Activated CD4-positive, CD25-positive, alpha-beta regulatory T cell (primary cell): ENCODE results near the gene SLC39A8.

ENCODE experiments used
- DNase-seq, 4 experiments: peaks; one replicate each; lab custom pipeline; 2025; lab: John Stamatoyannopoulos, UW

Gene SLC39A8

DNA sequence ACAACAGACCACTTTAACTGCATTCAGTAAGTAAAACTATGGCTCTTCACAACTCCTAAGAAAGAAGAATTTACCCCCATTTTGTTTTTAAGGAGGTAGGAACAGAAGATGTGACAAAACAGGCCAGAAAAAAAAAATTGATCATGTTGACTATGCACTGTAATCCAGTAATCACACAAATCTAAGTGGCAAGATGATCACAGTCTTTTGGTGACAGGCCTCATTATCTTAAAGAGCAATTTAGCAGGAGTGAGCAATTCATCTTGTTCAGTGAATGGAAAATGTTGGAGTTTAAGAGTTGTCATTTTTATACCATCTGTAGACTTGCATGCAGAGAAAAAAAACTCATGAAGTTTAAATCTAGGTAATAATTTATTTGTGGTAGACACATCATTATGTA is 115.1 kb downstream of the SLC39A8 start:
- no peak for DNase-seq

DNA sequence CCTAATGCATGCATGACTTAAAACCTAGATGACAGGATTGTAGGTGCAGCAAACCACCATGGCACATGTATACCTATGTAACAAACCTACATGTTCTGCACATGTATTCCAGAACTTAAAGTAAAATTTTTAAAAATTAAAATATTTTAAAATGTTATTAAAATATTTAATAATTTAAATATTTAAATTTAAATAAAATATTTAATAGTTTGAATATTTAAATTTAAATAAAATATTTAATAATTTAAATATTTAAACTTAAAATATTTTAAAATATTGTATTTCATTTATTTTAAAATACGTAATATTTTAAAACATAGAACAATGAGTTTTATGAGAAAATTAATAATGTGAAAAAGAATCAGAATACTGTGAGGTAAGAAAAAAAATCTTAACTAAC is 117.9 kb downstream of the SLC39A8 start:
- DNase-seq, result no peak

DNA sequence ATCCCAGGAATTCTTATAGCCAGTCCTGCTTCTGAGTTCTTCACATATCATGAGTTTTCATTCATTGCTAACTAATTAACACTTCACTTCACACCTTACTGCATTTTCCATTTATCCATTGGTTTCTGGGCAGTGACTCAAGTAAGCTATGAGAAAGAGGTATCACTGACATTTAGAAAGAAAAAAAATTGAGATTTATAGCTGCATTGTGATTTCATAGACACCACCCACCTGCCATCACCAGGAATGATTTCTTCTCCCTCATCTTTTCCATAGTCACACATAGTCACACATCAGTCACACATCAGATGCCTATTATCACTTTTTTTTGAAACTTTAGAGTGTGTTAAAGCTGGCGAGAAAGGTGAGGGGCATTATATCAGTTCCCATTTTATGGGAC is 121.8 kb downstream of the SLC39A8 start:
- DNase-seq, result no peak

DNA sequence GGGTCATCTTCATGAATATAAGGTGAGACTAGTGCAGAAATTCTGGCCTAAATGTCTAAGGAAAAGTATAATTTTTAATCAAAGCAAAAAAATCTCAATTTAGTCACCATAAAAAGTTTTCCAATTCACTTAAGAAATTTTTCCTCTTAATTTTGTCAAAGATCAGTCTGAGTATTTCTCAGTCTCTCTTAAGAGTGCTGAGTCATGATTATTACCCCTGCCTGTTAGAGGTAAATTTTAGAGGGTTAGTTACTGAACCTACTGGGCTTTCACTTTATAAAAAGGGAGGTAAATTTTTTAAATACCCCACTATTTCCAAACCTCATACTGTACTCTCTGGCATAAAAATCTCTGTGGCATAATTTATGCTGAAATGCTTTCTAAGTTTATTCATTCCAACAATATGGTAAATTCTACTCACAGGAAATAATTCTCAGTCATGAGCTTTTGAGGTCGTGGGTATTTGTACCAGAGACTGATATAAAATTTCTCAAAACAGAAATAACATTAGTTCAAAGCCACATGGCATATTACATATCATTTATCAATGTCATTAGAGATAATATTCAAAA is 122.4 kb downstream of the SLC39A8 start:
- DNase-seq, result no peak

DNA sequence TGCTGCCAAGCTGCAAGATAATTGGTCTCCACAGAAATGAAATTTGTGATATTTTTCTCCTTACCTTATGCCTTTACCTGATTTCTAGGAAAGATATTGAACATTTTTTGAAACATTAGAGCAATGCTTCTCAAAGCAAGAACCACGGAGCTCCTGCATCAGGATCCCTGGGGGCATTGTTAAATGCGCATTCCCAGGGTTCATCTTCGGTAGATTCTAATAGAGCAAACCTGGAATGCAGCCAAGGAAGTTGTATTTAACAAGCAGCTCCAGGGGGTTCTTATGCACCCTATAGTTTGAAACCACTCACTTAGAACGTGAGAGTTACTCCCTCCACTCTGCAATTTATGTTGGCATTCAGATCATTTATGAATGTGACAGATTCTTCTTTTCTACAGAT is 126.2 kb downstream of the SLC39A8 start:
- no peak for DNase-seq

DNA sequence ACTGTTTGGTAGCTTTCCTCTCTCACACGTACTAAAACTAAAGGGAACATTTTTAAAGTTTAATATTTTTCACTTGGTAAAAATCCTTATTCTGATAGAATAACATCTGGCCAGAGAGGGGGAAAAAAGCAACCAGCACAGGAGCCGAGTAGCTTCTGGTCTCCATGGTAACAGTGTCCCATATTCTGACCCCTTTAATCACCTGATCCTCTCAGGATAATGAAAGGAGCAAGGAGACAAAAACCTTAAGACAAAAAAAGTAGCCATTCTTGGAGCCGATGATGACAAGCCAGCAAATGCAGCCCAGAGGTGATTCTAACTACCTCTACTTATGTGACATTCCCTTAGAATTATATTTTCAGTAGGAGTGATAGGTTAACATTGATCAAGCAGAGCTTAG is 126.6 kb downstream of the SLC39A8 start:
- no peak for DNase-seq

DNA sequence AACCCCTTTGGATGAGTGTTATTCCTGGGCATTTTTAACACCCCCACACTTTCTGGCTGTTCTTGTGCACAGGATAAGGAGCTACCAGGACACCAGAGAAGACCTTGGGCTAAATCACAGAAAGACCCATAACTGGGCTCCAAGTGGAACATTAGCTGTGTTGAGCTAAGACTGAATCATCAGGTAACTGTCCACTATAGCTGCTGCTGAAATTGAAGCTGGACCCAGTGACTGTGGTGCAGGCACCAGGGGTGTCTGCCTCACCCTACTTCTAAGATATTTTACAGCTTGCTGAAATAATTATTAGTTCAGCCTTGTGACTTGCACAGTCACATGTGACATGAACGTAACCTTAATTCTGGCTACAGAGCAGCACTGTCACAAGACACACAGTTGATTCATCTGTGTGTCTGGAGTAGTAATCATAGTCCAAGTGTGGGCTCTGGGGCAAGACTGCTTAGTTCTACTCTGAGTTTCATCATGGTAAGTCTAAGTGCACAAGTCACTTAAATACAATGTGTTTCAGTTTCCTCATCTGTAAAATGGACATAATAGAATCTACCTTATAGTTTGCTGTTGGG is 127.4 kb downstream of the SLC39A8 start:
- DNase-seq, result no peak

DNA sequence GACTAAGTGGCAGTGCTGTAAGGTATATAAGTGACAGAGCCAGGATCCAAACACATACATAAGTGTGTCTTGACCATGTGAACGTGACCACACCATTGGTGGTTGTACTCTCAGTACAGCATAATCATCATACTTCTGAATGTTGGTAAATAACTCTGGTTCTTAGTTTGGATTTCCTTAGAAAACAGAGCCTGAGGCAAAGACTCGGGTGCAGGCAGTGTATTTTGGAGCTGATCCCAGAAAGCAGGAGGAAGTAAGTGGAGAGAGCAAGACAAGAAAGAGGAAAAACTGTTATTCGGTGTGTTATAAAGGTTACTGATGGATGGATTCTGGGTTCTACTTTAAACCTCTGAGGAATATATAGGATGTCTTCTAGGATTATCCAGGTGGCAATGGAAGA is 127.9 kb downstream of the SLC39A8 start:
- DNase-seq, result no peak

DNA sequence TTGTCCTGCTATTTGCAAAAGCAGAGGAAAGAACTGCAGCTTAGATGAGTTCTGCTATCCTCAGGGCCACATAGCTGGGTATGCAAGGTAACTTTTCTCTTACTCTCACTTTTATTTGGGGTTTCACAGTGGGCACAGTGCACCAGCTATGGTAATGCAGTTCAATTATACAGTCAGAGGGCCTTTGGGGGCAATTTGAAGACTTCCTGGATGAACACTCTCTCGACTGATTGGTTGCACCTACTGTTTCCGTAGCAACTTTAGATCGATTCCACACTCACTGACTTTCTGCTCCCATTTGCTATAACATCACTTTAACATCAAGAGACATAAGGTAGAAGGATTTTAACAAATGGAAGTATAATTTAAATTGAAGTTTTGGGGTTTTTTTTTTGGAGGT is 128.6 kb downstream of the SLC39A8 start:
- no peak for DNase-seq

DNA sequence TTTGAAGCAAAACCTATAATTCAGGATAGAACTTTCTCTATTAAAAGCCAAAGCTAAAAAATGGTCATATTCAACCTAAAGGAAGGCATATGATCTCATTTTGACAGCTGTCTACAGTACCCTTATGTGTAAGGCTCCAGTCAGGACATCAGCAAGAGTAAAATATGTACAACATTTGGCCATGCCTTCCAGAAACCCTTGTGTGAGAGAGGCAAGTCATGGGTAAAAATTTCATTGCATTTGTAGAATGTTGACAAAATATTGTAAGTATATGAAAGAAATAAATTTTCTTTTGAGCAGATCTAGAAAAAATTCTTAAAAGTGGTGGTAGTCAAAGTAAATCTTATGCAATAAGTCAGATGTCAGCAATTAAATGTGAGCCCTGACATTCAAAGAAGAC is 132.3 kb downstream of the SLC39A8 start:
- DNase-seq, result no peak
